Occipital lobe (tissue), 2 donors: ENCODE data around the gene RPL41. TPM values are rescaled to one million over a fixed set of nuclear protein-coding genes. Genes with fewer than 3 reads are reported as not detected.
"Not testable (repeated sequence)": the region's sequence is repeated elsewhere in the genome, so short reads cannot be mapped to it uniquely, and the experiment has no call there.

Experiments
- DNase-seq: peaks from one replicate; lab custom pipeline; 2025; lab: John Stamatoyannopoulos, UW
- total RNA-seq: library from RNA; depleted of rRNA; stranded (reverse); fragments of >200 nt; gene quantifications from one replicate; pipeline ENCODE4 v1.2.3, GENCODE V29; 2014

RPL41 gene
- total RNA-seq, 1 donor from 2014 or later = 1,070 TPM

DNA sequence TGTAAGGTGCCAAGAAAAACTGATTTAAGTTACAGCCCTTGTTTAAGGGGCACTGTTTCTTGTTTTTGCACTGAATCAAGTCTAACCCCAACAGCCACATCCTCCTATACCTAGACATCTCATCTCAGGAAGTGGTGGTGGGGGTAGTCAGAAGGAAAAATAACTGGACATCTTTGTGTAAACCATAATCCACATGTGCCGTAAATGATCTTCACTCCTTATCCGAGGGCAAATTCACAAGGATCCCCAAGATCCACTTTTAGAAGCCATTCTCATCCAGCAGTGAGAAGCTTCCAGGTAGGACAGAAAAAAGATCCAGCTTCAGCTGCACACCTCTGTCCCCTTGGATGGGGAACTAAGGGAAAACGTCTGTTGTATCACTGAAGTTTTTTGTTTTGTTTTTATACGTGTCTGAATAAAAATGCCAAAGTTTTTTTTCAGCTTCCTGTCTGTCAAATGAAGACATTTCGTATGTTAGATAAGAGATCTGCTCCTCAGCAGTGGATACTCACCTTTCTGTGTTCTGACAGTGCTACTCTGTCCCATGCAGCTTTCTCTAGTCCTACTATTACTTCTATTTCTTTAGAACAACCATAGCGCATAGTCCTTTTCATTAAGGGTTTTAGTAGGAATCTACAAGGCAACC lies 13.2 kb upstream of the RPL41 start:
- DNase-seq = no peak

DNA sequence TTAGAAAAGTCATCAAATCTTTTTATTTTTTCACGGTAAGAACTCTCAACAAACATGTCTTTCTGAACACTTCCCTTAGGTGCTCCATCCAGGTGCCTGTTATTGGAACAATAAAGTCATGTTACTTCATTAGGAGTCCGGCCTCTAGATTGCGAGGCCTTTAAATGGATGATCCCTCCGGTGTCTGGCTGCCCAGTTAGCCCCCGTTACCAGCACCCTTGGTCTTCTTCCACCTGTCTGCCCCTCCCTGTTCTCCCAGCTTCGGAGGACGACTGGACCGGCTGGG lies 12.7 kb upstream of the RPL41 start:
- DNase-seq = no peak

DNA sequence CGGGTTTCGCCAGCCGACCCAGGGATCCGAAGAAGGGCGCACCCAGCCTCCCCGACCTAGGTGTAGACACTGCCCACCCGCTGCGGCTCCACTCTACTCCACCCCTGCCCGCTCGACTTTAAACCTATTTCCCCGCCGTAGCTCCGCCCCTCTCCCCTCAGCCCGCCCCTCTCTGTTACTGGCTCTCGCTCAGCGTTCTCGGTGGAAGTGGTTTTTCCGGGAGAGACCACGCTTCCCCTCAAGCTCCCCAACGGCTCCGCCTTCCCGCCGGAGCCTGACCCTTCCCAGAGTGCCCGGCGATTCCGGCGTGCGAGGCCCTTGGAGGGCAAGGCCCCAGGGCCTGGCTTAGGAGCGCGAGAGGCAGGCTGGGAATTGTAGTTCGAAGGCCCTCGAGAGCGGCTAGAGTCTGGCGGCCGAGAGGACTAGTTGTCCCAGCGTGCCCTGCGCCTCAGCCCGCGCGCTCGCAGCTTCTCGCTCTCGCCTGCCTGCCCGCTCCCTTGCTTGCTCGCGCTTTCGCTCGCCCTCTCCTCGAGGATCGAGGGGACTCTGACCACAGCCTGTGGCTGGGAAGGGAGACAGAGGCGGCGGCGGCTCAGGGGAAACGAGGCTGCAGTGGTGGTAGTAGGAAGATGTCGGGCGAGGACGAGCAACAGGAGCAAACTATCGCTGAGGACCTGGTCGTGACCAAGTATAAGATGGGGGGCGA lies 12.2 kb upstream of the RPL41 start, which contains the start of gene PA2G4:
PA2G4 (plus strand) TSS at position 451 of the 706 bp plus-strand sequence; CDS start at position 630, 179 bp downstream.
- peak; percentile 98 for DNase-seq

DNA sequence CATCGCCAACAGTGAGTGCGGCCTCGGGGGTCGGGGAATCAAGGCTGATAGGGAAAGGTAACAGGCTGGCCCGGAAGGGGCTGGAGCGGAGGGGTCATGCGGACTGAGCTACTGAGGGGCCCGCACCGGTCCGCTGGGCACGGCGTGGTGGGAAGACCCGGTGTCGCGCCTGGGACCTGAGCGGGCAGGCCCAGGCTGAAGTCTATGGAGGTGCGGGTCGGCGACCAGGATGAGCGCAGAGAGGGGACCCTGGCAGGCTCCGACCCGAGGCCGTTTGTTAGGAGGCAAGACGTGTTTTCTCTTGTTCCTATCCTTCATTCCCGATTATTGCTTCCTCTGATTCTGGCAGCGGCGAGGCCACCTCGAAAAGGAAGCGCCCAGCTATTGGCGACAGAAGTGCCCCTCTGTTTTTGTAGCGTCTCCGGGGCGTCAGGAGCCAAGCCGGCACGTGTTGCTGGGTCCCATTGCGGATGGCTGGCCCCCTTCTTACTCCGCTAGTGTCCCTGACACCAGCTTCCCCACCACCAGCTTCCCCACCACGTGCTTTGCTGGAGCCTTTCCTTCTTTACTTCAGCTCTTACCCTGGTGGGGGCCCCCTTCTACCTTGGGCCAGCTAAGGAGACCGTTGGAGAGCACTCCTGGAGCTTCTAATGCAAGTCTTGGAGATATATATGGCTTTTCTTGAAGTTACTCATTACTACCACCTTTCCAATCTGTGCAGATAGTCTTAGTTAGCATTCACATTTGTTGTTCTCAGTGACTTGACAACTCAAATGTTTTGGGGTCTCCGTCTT lies 11.4 kb upstream of the RPL41 start:
- DNase-seq = no peak

DNA sequence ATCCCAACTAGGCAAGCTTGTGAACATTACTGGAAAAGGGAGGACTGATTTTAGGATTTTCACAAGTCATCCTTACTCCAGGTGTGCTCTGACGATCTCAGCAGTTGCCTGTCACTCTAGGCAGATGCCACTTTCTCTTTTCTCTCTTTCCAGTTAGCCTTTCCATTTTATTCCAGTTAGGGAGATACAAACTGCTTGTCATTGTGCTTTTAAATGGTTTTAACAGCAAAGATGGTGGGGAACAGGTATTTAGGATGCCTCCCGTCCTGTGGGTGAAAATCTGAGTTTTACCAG lies 10.9 kb upstream of the RPL41 start:
- DNase-seq = no peak

DNA sequence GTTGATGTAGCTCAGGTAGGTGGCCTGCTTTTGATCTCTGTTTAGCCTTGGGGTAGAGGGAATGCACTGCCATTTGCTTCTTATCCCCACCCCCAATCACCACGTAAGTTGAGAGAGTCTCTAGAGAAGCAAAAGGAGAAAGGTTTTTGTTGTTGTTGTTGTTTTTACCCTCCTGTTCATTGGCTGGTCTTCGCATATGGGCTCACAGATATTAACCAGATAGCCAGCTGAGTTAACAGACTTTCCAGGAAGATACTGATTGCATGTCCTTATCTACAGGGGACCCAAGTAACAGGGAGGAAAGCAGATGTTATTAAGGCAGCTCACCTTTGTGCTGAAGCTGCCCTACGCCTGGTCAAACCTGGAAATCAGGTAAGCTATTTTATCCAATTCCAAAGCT lies 9.2 kb upstream of the RPL41 start:
- DNase-seq = no peak

DNA sequence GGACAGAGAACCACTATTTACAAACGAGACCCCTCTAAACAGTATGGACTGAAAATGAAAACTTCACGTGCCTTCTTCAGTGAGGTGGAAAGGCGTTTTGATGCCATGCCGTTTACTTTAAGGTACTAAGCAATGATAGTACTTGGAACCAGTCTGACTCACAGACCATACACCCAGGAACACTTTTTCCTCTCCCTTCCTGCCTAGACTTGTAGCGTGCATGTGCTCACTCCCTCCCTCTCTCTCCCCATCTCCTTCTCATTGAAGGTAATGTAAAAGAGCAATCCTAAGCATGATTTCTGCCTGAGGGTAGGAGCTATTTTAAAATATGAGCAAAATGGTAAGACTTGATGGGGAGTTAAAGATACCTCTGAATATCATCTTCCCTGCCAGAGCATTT lies 5.9 kb upstream of the RPL41 start:
- DNase-seq = no peak

DNA sequence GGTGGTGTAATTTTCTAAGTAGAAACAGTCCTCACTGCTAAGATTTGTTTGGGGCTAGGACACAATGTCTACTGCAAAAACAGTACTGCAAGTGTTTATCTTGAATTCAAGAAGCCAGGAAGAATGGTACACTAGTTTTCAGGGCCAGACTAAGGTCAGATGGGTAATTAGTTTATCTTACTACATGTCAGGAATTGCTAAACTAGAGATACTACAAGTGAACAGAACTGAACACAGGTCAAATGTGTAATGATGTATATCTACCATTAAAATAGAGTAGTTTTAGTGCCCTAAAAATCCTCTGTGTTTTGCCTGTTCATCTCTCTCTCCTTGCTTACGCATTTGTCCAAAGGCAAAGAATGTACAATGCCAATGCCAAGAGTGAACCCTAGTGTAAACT lies 2.3 kb upstream of the RPL41 start:
- no peak for DNase-seq

DNA sequence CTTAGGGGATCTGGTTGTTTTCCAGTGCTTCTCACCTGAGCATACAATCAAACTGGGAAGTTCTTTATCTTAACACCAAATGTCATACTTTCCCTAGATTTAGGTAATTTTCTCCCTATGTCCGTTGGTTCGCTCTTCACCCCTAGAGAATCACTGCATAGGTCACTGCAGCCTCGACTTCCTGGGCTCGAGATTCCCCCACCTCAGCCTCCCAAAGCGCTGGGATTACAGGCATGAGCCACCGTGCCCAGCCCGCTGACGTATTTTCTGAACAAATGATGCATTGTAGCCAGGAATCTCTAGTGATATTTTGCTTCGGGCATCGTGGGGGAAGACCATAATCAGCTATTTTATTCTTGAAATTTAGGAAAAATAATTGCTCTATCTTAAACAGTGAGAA lies 1.1 kb upstream of the RPL41 start:
- DNase-seq = no peak

DNA sequence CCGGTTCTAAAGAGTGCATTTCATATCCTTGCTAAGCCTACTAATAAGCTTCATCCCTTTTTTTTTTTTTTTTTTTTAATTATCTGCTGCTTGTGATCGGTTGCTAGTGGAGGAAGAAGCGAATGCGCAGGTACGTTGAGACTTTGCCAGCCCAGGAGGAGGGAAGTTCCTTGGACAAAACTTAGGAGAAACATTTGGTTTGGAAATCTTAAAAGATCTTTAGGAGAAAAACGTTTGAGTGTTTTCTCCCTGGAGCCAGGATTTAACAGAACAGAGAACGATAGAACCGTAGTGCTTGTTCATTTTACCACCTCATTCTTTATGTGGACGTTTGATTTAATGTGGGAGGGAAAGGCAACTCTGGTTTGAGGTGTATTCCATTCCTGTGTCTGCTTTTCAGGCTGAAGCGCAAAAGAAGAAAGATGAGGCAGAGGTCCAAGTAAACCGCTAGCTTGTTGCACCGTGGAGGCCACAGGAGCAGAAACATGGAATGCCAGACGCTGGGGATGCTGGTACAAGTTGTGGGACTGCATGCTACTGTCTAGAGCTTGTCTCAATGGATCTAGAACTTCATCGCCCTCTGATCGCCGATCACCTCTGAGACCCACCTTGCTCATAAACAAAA lies 761 bp downstream of the RPL41 start:
- not testable (repeated sequence) for DNase-seq

DNA sequence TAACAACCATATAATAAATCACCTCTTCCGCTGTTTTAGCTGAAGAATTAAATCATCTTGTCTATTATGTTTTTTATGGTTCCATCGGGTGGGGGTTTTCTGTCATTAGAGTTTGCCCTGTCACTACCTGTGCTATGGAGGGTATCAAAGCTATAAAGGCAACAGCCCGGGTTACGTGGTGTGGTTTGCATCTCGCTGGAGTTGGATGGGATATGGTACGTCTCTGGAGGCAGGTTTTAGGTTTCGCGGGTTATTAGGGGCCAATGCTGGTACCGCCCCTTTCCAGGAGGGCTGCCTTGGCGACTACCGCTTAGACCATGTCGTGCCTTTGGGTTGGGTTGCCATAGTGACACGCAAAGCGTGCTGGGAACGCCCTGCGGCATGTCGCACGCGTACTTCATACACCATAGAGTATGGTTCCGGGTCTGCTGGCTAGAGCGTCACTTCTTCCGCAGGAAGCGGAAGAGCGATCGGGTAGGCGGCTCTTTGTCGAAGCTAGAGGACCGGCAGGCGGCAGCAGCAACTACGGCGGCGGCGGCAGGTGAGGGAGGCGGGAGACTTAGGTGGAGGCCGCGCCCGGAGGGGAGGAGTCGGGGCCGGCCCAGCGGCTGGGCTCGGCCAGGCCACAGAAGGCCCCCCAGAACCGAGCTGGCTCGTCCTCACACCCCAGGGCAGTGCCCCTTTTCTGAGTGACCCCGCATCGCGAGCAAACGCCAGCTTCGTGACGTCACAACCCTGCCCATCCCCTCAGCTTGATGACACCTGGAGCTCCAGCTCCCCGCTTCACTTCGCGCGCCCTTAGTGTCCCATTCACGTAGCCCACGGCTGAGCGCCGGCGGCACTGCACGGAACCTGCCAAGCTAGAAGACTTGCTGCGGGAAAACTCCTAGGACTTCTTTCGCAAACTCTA lies 1.6 kb downstream of the RPL41 start, which contains the start of gene ZC3H10:
ZC3H10 (plus strand) TSS at position 489 of the 910 bp plus-strand sequence. CDS start 2,297 bp downstream, outside the sequence.
- peak; percentile 94 for DNase-seq

DNA sequence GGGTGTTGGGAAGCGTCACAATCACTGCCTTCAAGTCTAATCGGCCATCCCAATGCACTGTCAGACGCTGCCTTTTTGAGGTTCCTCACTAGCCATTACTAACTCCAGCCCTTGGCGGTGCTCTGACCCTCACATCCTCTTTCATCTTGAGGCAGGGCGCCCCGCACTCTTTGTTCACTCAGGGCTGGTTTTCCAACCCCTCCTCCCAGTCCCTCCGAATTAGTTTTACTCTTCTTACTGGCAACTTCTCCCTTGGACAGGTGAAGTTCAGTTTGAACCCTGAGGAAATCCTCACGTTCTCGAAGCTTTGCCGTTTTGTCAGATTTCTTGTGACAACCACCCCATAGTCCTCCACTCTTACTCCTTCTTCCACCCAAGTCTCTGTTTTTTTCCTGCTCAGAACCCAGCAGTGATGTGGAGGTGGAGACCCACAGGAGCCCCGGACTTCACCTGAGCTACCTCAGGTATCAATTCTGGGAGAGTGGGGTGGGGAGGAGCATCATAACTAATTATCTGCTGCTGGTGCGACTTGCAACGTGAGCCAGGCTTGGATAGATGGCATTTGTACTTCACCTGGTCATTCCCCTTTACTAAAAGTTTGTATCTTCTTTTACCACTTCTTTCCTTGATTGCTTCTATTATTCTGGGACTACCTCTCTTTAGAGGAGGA lies 2.4 kb downstream of the RPL41 start:
- DNase-seq = no peak

DNA sequence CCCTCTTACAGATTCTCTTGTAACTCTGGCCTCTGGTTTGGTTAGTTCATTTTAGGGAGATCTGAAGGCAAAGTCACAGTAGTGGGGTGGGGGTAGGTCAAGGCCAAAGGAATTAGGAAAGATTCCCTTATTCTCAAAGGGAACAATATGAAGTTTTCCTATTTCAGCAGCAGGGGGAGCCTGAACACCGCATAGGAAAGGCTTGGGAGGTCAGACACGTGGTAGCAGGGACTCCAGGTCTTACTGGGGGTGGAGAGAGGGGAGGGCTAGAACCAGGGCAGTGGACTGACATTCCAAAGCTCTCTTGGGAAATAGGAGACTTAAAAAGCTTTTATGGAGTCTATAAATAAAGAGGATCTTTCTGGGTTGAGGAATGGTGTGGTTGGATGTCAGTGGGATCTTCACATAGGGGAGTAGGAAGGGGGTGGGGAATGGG lies 2.9 kb downstream of the RPL41 start:
- peak; percentile 6 for DNase-seq

DNA sequence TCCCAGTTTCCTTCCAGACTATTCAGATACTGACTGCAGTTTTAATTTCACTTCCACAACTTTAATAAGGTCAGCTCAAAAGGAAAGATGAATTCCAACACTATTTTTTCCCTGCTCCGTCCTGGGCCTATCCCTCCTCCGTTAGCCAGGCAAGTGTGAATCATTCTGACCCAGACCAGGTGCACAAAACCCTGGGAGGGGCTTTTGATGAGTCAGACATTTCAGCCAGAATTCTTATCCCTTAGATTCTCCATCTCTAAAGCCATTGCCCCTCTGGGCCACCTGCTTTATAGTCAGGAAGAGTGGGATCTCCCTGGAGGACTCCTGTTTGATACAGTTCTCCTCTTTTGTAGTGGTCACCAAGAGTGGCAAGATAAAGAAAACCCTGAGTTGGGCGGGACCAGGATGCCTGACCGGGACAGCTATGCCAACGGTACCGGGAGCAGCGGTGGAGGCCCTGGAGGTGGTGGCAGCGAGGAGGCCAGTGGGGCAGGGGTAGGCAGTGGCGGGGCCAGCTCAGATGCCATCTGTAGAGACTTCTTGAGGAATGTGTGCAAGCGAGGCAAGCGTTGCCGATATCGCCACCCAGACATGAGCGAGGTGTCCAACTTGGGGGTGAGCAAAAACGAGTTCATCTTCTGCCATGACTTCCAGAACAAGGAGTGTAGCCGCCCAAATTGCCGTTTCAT lies 3.9 kb downstream of the RPL41 start:
- no peak for DNase-seq

DNA sequence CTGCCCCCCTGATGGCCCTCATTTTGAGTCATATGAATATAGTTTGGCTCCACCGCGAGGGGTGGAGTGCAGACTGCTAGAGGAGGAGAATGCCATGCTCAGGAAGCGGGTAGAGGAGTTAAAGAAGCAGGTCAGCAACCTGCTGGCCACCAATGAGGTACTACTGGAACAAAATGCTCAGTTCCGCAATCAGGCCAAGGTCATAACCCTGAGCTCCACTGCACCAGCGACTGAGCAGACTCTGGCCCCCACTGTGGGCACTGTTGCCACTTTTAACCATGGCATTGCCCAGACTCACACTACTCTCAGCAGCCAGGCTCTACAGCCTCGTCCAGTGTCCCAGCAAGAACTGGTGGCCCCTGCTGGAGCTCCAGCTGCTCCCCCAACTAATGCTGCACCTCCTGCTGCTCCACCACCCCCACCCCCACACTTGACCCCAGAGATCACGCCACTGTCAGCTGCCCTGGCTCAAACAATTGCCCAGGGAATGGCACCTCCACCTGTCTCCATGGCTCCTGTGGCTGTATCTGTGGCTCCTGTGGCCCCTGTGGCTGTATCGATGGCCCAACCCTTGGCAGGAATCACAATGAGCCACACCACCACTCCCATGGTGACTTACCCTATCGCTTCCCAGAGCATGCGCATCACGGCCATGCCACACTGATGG lies 4.9 kb downstream of the RPL41 start:
- DNase-seq = no peak

DNA sequence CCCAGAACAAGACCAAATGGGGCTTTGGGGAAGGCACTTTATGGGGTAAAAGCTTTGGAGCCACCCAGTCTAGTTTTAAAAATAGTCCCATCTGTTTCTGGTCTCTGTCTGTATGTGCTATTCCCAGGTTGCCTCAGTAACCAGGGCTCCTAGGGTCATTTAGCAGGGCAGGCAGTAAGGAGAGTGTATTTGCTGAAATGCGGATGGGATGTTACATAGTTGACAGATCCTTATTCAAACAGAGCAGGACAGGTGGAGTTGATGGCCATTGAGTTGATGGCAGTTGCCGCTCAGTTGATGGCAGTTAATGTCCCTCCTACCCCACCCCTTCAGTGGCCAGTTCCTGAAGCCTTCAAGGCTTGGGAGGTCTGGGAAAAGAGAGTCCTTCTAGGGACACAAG lies 6.2 kb downstream of the RPL41 start:
- DNase-seq = no peak

DNA sequence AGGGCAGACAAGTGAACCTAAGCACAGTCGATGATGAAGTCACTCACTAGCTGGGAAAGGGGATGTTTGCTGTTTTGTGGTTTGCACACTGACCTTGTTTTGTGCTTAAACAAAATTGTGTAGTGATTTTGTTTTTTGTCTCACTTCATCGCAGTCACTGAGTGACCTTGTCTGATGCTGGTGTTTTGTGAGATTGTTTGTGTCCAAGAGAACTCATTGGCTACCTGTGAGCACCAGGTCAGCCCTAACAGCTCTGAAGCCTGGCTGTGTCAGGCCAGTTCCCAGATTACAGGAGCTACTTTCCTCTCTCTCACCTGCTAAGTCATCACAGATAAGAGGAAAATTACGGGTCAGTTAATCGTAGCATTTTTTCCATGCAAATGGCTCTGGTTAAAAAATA lies 7.7 kb downstream of the RPL41 start:
- no peak for DNase-seq

DNA sequence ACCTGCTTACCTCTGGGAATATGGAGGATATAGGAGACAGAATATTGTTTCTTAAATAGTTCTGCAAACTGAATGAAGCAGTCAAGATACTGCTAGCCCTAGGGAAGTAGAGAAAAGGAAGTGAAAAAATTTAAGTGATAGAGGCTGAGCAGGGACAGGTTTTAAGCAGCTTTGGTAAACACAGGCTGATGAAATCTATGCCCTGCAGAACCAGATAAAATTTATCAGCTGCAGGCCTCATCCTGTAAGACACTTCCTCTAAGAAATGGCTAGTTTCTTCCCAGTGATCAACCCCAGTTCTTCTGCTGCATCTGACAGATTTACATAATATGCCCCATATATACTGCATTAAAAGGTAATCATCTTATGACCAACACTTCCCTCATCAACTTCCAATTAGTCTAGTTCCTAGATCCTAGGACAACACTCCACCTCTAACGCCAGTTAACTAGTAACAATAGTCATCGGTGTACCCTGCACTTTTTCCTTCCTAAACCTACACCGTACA lies 10.4 kb downstream of the RPL41 start:
- DNase-seq = no peak

DNA sequence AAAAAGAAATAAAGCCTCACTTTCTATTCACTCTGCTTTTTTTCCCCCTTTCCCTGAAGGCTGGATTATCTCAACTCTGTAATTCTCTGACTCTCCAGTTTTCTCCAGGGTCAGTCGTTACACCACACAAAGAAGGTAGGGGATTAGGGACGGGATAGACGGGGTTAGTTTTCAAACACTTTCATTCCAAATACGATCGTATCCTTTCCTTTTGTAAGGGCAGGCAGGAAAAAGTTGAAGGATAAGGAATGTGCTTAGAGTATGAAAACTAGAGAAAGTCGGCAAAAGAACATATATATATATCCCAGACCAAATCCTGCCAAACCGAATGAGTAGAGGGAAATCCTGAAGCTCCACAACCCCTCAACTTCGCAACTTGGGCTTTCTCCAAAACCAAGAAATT lies 11.1 kb downstream of the RPL41 start:
- DNase-seq = no peak
